Thyroid gland (tissue), 4 donors: Measurements from ENCODE around the gene RPH3AL. TPM values are rescaled to one million over a fixed set of nuclear protein-coding genes. Genes with fewer than 3 reads are reported as not detected.

ENCODE experiments used
- DNase-seq, 2 donors: peaks; one replicate each; pipeline ENCODE4 v3.0.0-alpha.2; 2019
- H3K27ac ChIP-seq, 3 donors: fragments of 200-600 bp; sonication (generic); 1 replicate in 2 of 3; 2 replicates in 1 of 3; pipeline ENCODE4 v1.5.1; 2016 to 2019; ENCODE audit warnings: mild to moderate bottlenecking in 1 of 3, moderate library complexity in 1 of 3
- H3K27me3 ChIP-seq: fragments of 200-600 bp; sonication (generic); one replicate; pipeline ENCODE4 v1.5.1; 2019
- H3K36me3 ChIP-seq, 2 donors: fragments of 200-600 bp; sonication (generic); one replicate each; pipeline ENCODE4 v1.5.1; 2016 to 2019
- H3K4me1 ChIP-seq, 2 donors: fragments of 200-600 bp; sonication (generic); one replicate each; pipeline ENCODE4 v1.5.1; 2017 to 2019
- H3K4me3 ChIP-seq, 3 donors: fragments of 200-600 bp; sonication (generic); replicated peaks in 1 of 3; 1 replicate in 2 of 3; 2 replicates in 1 of 3; pipeline ENCODE4 v1.5.1; 2016; ENCODE audit warnings: mild to moderate bottlenecking in 1 of 3
- H3K9me3 ChIP-seq: fragments of 200-600 bp; sonication (generic); one replicate; pipeline ENCODE4 v1.5.1; 2017
- CTCF ChIP-seq, 6 experiments: fragments of 200-600 bp in 3 of 6; fragments of 450-650 bp in 3 of 6; sonication (generic) in 3 of 6; IDR thresholded peaks; one replicate each; pipeline ENCODE4 v1.5.1; 2016 to 2019; ENCODE audit warnings: antibody characterized with exemption in 6 of 6, mild to moderate bottlenecking in 2 of 6, inconsistent platforms in 1 of 6, moderate library complexity in 1 of 6
- POLR2A ChIP-seq, 2 donors: fragments of 450-650 bp; IDR thresholded peaks; one replicate each; pipeline ENCODE4 v1.6.1; 2017; ENCODE audit warnings: antibody characterized with exemption in 2 of 2, mild to moderate bottlenecking in 2 of 2, moderate library complexity in 1 of 2
- WGBS, 2 donors: methylation state at CpG; one replicate each; pipeline ENCODE4 v1.1.5; 2017; 5-methylcytosine and 5-hydroxymethylcytosine counted together
- intact Hi-C: fragments of 100-400 bp; cut with DNase I; formaldehyde crosslinking; loops from one replicate; pipeline ENCODE4 v1.15.1; 2023
- total RNA-seq, 4 donors: library from RNA; depleted of rRNA; stranded (reverse); fragments of >200 nt; gene quantifications; one replicate each; pipeline ENCODE4 v1.2.3, GENCODE V29; 2016

The RPH3AL gene
- total RNA-seq, 4 donors from 2014 or later: 19.1 to 47.7 (median 42.5) TPM

GRCh38 chr17:288802-289356 is 63.7 kb downstream of the RPH3AL start:
- WGBS, 2 donors: 78 to 82% methylated on average over 14 of the region's 17 CpGs
- H3K36me3 ChIP-seq: no peaks in the 10 kb centered on the region
- no peak overlapping the region for H3K27ac ChIP-seq
- no peak overlapping the region for H3K4me3 ChIP-seq
- TF ChIP-seq CTCF (IDR thresholded peaks at IDR 0.05): no peak
- TF ChIP-seq POLR2A (IDR thresholded peaks at IDR 0.05): no peak
- H3K9me3 ChIP-seq: no peaks in the 10 kb centered on the region
- H3K27me3 ChIP-seq: no peaks in the 10 kb centered on the region
- no peak for DNase-seq
- intact Hi-C loops: no loop called here
- H3K4me1 ChIP-seq: no peaks in the 10 kb centered on the region

GRCh38 chr17:286571-286970 is 66.0 kb downstream of the RPH3AL start:
- H3K27ac ChIP-seq: no peak overlapping the region
- TF ChIP-seq POLR2A (IDR thresholded peaks at IDR 0.05) (no peak), CTCF (IDR thresholded peaks at IDR 0.05) (no peak)
- DNase-seq: no peak
- 87 to 92% methylated on average over 14 to 15 of the region's 16 CpGs for WGBS, 2 donors
- no peaks in the 10 kb centered on the region for H3K9me3 ChIP-seq
- H3K36me3 ChIP-seq: no peaks in the 10 kb centered on the region
- no peak overlapping the region for H3K4me3 ChIP-seq
- intact Hi-C loops: no loop called here
- no peaks in the 10 kb centered on the region for H3K4me1 ChIP-seq
- no peaks in the 10 kb centered on the region for H3K27me3 ChIP-seq

- Histone ChIP-seq H3K9me3 (no peaks in the 10 kb centered on the region), H3K27me3 (no peaks in the 10 kb centered on the region), H3K36me3 (no peaks in the 10 kb centered on the region), H3K4me3 (no peak overlapping the region), H3K4me1 (no peaks in the 10 kb centered on the region), H3K27ac (no peak overlapping the region)
- intact Hi-C loops: no loop called here
- 85 to 89% methylated on average over 29 to 31 of the region's 31 CpGs for WGBS, 2 donors
- no peak for TF ChIP-seq CTCF (IDR thresholded peaks at IDR 0.05)
- no peak for TF ChIP-seq POLR2A (IDR thresholded peaks at IDR 0.05)
- no peak for DNase-seq
Measured at GRCh38 chr17:285751-286422, 66.7 kb downstream of the RPH3AL start.

- Histone ChIP-seq H3K27ac (no peak overlapping the region), H3K27me3 (no peaks in the 10 kb centered on the region), H3K36me3 (no peaks in the 10 kb centered on the region), H3K9me3 (no peaks in the 10 kb centered on the region), H3K4me3 (no peak overlapping the region), H3K4me1 (no peaks in the 10 kb centered on the region)
- TF ChIP-seq POLR2A (IDR thresholded peaks at IDR 0.05) (no peak), CTCF (IDR thresholded peaks at IDR 0.05) (no peak)
- 92% methylated on average over 25 of the region's 29 CpGs for WGBS, 2 donors
- DNase-seq: no peak
- intact Hi-C loops: no loop called here
Measured at GRCh38 chr17:284676-285355, 67.8 kb downstream of the RPH3AL start.
